DMS79 (cell line): ENCODE measurements around the gene YIPF5.
A peak's percentile ranks its signal among the peaks of the same experiment; 100 is the strongest.

Experiments
- DNase-seq: peaks from one replicate; lab custom pipeline; 2025; lab: John Stamatoyannopoulos, UW

The YIPF5 gene

DNA sequence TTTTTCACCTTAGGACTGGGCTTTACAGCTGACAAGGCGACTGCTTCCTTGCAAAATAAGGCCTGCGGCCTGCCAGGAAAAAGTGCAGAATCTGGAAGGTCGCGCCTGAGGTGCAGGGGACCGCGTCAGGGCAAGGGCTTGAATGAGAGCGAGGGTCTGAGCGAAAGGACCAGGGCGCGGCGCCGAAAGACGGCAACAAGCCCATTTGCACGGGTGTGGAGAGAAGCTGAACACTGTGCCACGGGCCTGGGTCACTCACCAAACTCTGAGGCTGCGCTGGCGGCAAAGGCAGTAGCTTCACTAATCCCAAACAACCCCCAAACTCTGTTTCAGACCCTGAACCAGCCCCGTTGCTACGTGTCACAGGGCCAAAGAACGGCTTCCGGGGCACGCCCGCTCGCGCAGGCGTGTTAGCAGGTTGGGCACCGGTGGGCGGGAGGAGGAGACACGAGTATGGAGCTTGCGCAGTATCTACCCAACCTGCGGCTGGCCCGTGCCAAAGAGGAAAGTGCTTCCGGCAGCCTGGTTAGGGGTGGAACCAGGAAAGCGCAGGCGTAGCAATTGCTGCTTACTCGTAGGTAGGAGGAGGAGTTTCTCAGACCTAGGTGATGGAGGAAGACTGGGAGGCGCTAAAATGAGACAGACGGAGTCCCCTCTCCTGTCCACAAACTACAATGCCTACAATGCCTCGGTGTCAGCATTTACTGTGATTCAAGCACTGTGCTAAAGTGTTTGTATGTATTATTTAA lies at the start of gene YIPF5, which contains the start of gene KCTD16:
Gene YIPF5 (minus strand): TSS at position 384 of the 749 bp plus-strand sequence. CDS start 704 bp downstream, outside the sequence.
Gene KCTD16 (plus strand): TSS at position 598 of the 749 bp plus-strand sequence.
- DNase-seq, result peak; percentile 87

DNA sequence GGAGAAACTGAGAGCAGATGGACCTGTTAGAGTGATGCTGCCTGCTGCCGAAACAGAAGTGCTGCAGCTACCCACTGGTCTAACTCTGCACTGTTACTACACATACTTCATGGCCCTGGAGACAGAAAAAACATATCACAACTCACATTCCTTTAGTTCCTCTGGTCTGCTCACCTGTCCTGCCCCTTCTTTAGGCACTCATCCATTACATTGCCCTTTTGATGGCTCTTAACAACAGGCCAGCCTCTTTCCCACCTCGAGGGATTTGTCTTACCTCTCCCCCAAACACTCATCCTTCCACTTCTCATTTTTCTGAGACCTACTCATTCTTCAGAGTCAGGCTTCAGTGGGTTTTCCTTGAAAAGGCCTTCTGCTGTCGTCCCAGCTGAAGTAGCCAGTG lies 49.4 kb upstream of the YIPF5 start:
- DNase-seq, result no peak

GRCh38 chr5:144210655-144211054 lies 40.2 kb upstream of the YIPF5 start:
- no peak for DNase-seq

DNA sequence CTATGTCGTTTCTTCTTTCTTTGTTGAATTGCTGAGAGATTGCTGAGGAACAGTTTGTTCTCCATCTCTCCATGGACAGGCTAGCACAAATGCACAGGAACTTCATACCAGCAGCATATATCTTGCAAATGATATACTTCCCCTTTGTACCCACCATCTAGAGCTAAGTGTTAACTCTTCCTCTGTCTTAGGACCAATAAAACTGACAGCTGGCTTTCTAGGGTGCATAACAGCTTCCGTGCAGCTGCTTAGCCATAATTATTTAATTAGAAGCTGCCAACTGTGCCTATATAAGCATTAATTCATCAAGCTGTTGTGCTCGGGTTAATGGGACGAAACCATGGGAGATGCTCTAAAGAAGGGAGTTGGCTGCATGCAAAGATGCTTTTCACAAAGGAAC lies 38.9 kb upstream of the YIPF5 start:
- no peak for DNase-seq

DNA sequence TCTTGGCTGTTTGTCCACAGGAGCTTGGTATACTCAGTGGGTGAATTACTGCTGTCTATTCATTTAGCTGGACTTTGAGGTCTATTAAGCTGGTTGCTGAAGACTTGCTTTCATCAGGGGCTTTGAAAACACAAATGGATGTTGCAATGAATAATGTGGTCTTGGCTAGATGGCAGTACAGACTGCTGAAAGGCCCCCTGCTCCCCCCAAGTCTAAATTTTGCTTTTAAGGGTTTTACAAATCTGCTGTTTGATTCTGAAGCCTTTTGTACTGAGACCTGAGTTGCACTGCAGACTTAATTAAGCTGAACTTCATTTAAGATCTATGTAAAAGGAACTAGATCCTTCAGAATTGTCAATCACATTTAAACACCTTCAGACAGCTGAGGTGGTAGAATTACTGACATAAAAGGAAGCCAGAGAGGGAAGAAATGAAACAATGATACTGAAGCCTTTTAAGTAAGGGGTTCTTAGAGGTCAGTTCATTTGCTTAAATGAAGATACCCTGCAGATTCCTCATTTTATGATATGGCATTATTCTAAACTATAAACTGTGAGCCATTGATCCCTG lies 37.5 kb upstream of the YIPF5 start:
- no peak for DNase-seq

DNA sequence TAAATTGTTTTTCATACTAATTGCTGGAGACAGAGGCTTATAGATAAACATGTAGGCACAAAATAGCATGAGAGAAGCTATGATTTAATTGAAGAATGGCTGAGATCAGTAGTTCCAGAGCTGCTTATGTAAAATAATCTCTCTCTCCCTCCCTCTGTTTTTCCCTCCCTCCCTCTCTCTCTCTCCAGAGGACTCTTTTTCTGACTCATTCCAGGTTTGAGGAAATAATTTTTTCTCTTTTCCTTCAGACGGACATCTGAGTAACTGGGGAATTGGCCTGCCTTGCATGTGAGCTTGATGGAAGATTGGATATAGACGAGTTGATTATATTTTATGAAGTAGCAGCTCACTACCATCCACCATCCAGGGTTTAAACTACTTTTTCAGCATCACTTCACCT lies 35.7 kb upstream of the YIPF5 start:
- no peak for DNase-seq

DNA sequence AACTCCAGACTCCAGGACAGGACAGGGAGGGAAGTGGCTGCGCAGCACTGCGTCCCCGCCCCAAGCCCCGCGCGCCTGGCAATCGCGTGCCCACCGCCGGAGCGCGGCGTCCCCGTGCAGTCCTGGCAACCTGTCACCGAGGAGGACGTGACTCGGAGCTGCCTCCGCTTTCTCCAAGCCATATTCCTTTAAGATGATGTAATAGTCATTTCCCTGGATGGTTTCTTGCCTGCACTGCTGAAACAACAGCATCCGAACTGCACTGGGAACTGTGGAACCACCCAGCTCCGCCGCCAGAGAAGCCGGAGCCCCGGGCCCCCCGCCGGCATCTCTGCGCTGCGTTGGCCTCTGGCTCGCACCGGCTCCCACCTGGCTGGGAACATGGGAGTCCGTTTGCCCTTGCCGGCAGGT lies 34.7 kb upstream of the YIPF5 start:
- peak; percentile 9 for DNase-seq

GRCh38 chr5:144203750-144204596 lies 33.5 kb upstream of the YIPF5 start:
- DNase-seq, result peak; percentile 19

GRCh38 chr5:144202726-144203125 lies 32.3 kb upstream of the YIPF5 start:
- DNase-seq, result no peak

GRCh38 chr5:144202072-144202471 lies 31.6 kb upstream of the YIPF5 start:
- no peak for DNase-seq

- no peak for DNase-seq
Measured at GRCh38 chr5:144201588-144201987, 31.1 kb upstream of the YIPF5 start.

GRCh38 chr5:144198386-144198785 lies 27.9 kb upstream of the YIPF5 start:
- no peak for DNase-seq

GRCh38 chr5:144196612-144197011 lies 26.2 kb upstream of the YIPF5 start:
- DNase-seq, result no peak

DNA sequence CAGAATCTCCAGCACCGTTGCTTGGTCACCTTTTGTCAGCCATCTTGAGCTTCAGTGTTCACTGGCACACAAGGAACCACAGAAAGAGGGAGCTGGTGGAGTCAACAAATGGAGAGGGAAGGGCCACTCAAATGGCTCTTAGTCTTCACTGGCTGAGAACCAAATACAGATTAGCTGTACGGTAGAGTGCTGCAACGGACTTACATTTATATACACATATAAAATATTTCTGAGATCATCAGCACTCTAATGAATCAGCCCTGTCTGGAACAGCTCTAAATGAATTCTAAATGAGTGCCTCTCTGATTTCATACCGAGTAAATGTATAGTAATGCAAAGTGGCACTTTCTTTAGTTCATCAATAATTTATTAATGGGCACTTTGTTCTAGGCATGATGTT lies 25.0 kb upstream of the YIPF5 start:
- DNase-seq, result no peak

- no peak for DNase-seq
Measured at GRCh38 chr5:144194144-144194543, 23.7 kb upstream of the YIPF5 start.

- DNase-seq, result no peak
Measured at GRCh38 chr5:144192661-144193060, 22.2 kb upstream of the YIPF5 start.

- DNase-seq, result no peak
Measured at GRCh38 chr5:144191998-144192397, 21.5 kb upstream of the YIPF5 start.

DNA sequence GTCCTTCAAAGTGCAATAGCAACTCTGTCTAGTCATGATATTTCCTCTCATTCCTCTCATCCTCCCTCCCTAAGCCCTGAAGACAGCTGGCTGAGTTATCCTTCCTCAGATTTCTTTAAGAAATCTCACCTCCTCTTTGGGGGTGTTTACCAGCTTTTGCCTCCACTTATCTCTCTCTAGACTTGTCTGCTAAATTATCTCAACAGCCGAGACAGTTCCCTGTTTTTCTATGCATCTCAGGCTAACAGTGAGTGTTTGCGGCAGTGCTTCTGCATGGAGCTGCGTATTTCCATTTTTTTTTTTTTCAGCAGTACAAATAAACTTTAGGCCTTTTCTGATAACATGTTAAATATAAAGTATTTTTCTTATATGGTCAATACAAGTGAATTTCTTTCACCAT lies 21.1 kb upstream of the YIPF5 start:
- DNase-seq, result no peak

DNA sequence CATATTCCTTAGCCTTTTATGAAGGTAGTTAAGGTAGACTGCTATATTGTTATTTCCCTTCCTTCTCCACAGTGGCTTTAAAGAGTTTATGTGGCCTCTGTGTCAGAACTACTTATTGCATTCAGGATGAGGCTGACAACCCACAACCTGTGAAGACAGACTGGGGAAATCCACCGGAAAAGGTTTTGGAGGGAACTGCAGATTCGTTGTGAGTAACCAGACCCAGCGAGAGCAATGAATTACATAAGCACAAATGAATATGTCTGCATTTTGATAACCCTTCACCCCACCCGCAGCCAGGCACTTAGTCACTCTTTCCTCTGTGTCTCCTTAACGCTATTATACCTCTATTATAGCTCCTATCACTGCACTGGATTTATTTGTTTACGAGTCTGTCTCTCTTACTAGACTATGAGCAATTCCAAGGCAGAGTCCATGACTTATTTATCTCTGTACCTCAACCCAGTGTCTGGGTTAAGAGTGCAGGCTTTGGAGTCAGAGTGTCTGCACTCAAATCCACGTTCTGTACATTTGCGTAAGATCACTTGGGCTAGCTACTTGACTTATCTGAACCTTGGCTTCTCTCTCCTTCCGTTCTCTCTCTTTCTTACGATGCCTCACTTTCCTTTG lies 19.5 kb upstream of the YIPF5 start:
- no peak for DNase-seq

GRCh38 chr5:144187699-144188294 lies 17.3 kb upstream of the YIPF5 start:
- peak; percentile 38 for DNase-seq

DNA sequence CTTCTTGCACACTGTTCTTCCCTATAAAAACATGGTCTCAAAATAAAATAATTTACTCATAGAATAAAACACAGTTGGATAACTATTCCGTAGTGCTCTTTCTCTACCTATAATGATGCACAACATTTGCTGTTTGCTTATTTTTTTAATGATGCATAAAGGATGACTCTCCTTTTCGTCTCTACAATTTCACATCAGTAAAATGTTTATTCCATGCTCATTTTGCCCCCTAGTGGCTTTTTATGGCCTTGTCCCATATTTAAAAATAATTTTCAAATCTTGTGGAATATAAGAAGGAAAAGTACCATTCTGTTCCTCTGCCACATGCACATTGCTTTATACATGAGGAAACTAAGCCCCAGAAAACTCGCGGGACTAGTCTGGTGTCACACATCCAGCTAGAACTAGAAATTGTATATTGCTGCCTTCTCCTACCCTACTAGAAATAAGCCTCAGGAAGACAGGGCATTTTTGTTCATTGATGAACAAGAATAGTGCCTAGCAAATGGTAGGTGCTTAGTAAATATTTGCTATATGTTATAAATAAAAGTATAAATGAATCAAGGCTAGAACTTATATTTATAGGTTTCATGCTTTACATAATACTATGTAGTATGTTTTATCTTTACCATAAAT lies 12.9 kb upstream of the YIPF5 start:
- no peak for DNase-seq
